Suprapubic skin (tissue), 4 donors: ENCODE data around the gene RFX8. TPM values are rescaled to one million over a fixed set of nuclear protein-coding genes. Genes with fewer than 3 reads are reported as not detected.

ENCODE experiments used
- DNase-seq, 2 donors: peaks; one replicate each; pipeline ENCODE4 v3.0.0-alpha.2; 2019; ENCODE audit warnings: low spot score in 2 of 2
- H3K27ac ChIP-seq: fragments of 200-600 bp; sonication (generic); one replicate; pipeline ENCODE4 v1.5.1; 2019
- H3K27me3 ChIP-seq: fragments of 200-600 bp; sonication (generic); one replicate; pipeline ENCODE4 v1.5.1; 2019
- H3K36me3 ChIP-seq: fragments of 200-600 bp; sonication (generic); one replicate; pipeline ENCODE4 v1.5.1; 2019
- H3K4me1 ChIP-seq: fragments of 200-600 bp; sonication (generic); one replicate; pipeline ENCODE4 v1.5.1; 2019
- H3K4me3 ChIP-seq: fragments of 200-600 bp; sonication (generic); one replicate; pipeline ENCODE4 v1.5.1; 2019; ENCODE audit warnings: mild to moderate bottlenecking
- H3K9me3 ChIP-seq: fragments of 200-600 bp; sonication (generic); one replicate; pipeline ENCODE4 v1.5.1; 2019
- CTCF ChIP-seq, 2 donors: fragments of 200-600 bp in 1 of 2; fragments of 450-650 bp in 1 of 2; sonication (generic) in 1 of 2; IDR thresholded peaks; one replicate each; pipeline ENCODE4 v1.5.1; 2016 to 2019; ENCODE audit warnings: antibody characterized with exemption in 2 of 2, mild to moderate bottlenecking in 1 of 2, moderate library complexity in 1 of 2
- EP300 ChIP-seq: sonication (generic); formaldehyde crosslinking; IDR thresholded peaks from one replicate; pipeline ENCODE4 v1.6.1; 2017; ENCODE audit warnings: antibody characterized with exemption
- POLR2A ChIP-seq, 2 donors: fragments of 450-650 bp; IDR thresholded peaks; one replicate each; pipeline ENCODE4 v1.6.1; 2017; ENCODE audit warnings: antibody characterized with exemption in 2 of 2, mild to moderate bottlenecking in 2 of 2, moderate library complexity in 2 of 2
- POLR2AphosphoS5 ChIP-seq, 3 donors: sonication (generic); formaldehyde crosslinking; IDR thresholded peaks; one replicate each; pipeline ENCODE4 v1.6.1; 2017; ENCODE audit warnings: antibody characterized with exemption in 3 of 3
- WGBS: methylation state at CpG from one replicate; pipeline ENCODE4 v1.1.5; 2018; 5-methylcytosine and 5-hydroxymethylcytosine counted together
- total RNA-seq, 4 donors: library from RNA; depleted of rRNA; stranded (reverse); fragments of >200 nt; gene quantifications; one replicate each; pipeline ENCODE4 v1.1.0, GENCODE V29; 2016

The RFX8 gene
- total RNA-seq, 4 donors from 2014 or later = 0.70 TPM; not detected in 3

DNA sequence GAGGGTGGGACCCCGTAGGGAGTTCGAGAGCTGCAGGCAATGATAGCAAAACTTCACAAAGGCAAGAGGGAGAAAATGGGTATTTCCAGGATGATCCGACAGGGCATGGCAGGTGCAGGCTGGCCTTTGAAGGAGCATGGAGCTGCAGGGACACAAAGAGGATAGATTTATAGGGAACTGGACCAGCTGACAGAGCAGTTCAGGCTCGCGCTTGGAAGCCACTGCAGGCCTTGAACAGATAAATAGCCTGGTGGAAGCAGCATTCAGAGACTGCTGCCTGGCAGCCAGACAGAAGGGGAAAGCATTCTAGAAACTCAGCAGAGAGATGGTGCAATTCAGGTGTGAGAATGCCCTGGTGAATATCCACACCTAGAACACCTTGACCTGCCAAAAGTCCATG, 58.3 kb downstream of the RFX8 start:
- no peaks in the 10 kb centered on the region for H3K9me3 ChIP-seq
- no peaks in the 10 kb centered on the region for H3K27me3 ChIP-seq
- no peak for DNase-seq
- TF ChIP-seq POLR2A (IDR thresholded peaks at IDR 0.05) = no peak
- no peak for TF ChIP-seq EP300
- no peak for TF ChIP-seq POLR2AphosphoS5 (IDR thresholded peaks at IDR 0.05)
- no peak for TF ChIP-seq CTCF (IDR thresholded peaks at IDR 0.05)
- H3K27ac ChIP-seq = no peak overlapping the region
- no peaks in the 10 kb centered on the region for H3K36me3 ChIP-seq
- H3K4me1 ChIP-seq = no peaks in the 10 kb centered on the region
- WGBS = 62% methylated on average over 5 of the region's 5 CpGs
- H3K4me3 ChIP-seq = no peak overlapping the region

GRCh38 chr2:101415884-101416283, 59.0 kb downstream of the RFX8 start:
- no peaks in the 10 kb centered on the region for H3K4me1 ChIP-seq
- no peak for TF ChIP-seq POLR2A (IDR thresholded peaks at IDR 0.05)
- no peak for TF ChIP-seq CTCF (IDR thresholded peaks at IDR 0.05)
- no peak for TF ChIP-seq POLR2AphosphoS5 (IDR thresholded peaks at IDR 0.05)
- TF ChIP-seq EP300 = no peak
- no peaks in the 10 kb centered on the region for H3K36me3 ChIP-seq
- no peak overlapping the region for H3K4me3 ChIP-seq
- WGBS = 98% methylated on average over 3 of the region's 3 CpGs
- H3K27ac ChIP-seq = no peak overlapping the region
- no peaks in the 10 kb centered on the region for H3K27me3 ChIP-seq
- H3K9me3 ChIP-seq = no peaks in the 10 kb centered on the region
- DNase-seq = no peak

DNA sequence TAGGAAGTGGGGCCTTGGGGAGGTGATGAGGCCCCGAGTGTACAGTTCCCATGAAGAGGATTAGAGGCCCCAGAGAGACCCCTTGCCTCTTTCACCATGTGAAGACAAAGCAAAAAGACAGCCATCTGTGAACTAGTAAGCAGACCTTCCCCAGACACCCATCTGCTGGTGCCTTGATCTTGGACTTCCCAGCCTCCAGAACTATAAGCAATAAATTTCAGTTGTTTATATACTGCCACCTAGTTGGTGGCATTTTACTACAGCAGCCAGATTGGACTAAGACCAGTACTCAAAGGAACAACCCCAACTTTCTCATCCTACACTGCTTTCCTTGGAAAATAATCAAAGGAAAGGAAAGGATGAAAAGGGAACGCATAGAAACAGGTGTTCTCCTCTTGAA, 59.7 kb downstream of the RFX8 start:
- H3K27me3 ChIP-seq = no peaks in the 10 kb centered on the region
- no peak overlapping the region for H3K27ac ChIP-seq
- TF ChIP-seq EP300 (no peak), POLR2AphosphoS5 (IDR thresholded peaks at IDR 0.05) (no peak), POLR2A (IDR thresholded peaks at IDR 0.05) (no peak), CTCF (IDR thresholded peaks at IDR 0.05) (no peak)
- H3K36me3 ChIP-seq = no peaks in the 10 kb centered on the region
- no peaks in the 10 kb centered on the region for H3K9me3 ChIP-seq
- no peak for DNase-seq
- no peak overlapping the region for H3K4me3 ChIP-seq
- no peaks in the 10 kb centered on the region for H3K4me1 ChIP-seq
- 100% methylated on average over 2 of the region's 2 CpGs for WGBS

DNA sequence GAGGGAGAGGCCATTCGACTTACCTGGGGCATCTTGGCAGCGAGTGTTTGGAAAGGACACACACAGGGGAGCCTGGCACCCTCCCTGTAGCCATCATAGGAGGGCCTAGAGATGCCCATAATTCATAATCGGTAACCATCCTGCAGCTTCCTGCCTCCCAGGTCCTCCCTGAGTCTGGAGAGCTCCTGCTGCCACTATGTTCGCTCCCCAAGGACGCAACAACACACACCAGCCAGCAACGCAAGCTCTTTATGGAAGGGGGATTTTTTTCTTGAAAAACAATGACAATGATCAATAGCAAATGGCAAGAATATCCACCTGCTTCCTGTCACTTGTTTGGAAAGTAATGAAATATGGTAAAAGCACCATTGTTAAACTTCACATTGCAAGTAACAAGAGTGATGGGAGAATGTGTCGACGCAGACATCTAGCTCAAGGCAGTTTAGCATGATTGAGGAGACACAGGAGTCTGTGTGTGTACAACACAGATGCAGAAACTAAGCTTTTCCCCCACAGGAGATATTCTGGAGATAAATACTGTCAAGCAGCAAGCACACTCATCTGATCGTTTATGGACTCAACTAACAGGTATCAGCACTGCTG, 62.7 kb downstream of the RFX8 start:
- Histone ChIP-seq H3K27me3 (no peaks in the 10 kb centered on the region), H3K4me3 (no peak overlapping the region), H3K27ac (no peak overlapping the region), H3K4me1 (no peaks in the 10 kb centered on the region), H3K9me3 (no peaks in the 10 kb centered on the region), H3K36me3 (no peaks in the 10 kb centered on the region)
- TF ChIP-seq POLR2AphosphoS5 (IDR thresholded peaks at IDR 0.05) (no peak), CTCF (IDR thresholded peaks at IDR 0.05) (no peak), POLR2A (IDR thresholded peaks at IDR 0.05) (no peak), EP300 (no peak)
- 75% methylated on average over 9 of the region's 9 CpGs for WGBS
- no peak for DNase-seq

DNA sequence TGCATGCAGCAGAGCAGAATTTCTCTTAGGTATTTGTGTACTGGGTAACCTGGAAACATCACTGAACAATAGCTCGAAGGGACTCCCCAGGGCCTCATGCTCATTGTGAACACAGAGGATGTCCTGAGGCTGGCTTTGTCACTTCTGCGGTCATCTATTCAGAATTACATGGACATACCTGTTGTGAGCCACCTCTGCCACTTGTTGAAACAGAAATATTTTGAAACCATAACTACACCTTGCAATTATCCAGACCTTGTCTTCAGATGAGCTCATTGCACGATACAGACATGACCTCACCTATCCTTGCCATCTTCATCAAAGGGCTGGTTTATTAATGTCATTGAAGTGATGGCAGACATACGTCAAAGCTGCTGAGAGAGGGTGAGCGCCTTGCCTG, 64.2 kb downstream of the RFX8 start:
- no peaks in the 10 kb centered on the region for H3K36me3 ChIP-seq
- H3K9me3 ChIP-seq = no peaks in the 10 kb centered on the region
- H3K27me3 ChIP-seq = no peaks in the 10 kb centered on the region
- DNase-seq = no peak
- H3K4me3 ChIP-seq = no peak overlapping the region
- H3K27ac ChIP-seq = no peak overlapping the region
- H3K4me1 ChIP-seq = no peaks in the 10 kb centered on the region
- TF ChIP-seq POLR2A (IDR thresholded peaks at IDR 0.05) (no peak), EP300 (no peak), CTCF (IDR thresholded peaks at IDR 0.05) (no peak), POLR2AphosphoS5 (IDR thresholded peaks at IDR 0.05) (no peak)
- WGBS = 59% methylated on average over 5 of the region's 5 CpGs
